ENCODE results near the gene NR5A1. TPM values are rescaled to one million over a fixed set of nuclear protein-coding genes. Genes with fewer than 3 reads are reported as not detected.

NR5A1 gene
- total and polyA plus RNA-seq, 2 of the 13 experiments (the other 11 are each of a cell fraction or from before 2014, with no cell fraction given) = 28.9 to 44.7 TPM

DNA sequence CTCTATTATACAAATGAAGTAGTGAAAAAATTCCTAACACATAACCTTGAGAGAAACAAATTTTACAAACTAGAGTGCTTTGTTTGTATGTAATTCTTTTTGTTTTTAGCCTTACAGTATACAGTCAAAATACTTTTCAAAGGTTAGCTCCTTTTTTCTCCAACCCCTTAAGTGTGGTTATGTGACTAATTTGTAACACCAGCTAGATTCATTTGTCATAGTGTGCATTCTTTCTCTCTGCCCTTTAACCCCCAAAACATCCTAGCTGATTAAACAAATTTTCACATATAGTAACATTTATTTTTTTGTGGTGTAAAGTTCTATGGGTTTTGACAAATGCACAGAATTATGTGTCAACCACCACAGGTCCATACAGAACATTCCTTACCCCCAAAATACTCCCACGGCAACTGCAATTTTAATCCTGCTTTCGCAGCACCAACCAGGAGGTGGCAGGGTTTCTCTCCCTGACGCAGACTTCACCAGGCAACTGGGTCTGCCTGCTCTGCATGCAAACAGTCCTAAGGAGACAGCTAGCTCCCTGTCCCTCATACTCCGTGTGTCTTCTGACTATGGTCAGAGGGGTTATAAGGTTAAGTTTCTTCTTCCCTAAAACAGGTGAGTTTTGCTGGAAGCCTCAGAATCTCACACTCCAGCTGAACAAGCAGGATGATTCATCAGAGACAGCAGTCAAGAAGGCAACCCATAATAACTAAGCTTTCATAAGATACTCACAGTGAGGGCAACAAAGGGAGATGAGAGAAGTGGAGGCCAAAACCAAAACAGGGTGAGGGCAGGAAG lies 44.5 kb upstream of the NR5A1 start (continued):
- TF ChIP-seq TIGD3 (CRISPR knock-in tag; IDR thresholded peaks at IDR 0.05; ENCODE audit: borderline replicate concordance) = no peak
- no peak for TF ChIP-seq ZNF598 (CRISPR knock-in tag; IDR thresholded peaks at IDR 0.05; ENCODE audit: borderline replicate concordance)
- TF ChIP-seq MTA1 (CRISPR knock-in tag; IDR thresholded peaks at IDR 0.05; ENCODE audit: borderline replicate concordance) = no peak
- TF ChIP-seq SSRP1 (CRISPR knock-in tag; IDR thresholded peaks at IDR 0.05) = no peak
- no peak for TF ChIP-seq ZNF552 (CRISPR knock-in tag; IDR thresholded peaks at IDR 0.05; ENCODE audit: borderline replicate concordance)
- TF ChIP-seq TOE1 (CRISPR knock-in tag; IDR thresholded peaks at IDR 0.05) = no peak
- no peak for TF ChIP-seq ATF1 (CRISPR knock-in tag; IDR thresholded peaks at IDR 0.05)
- no peak for TF ChIP-seq DPF2 (CRISPR knock-in tag; IDR thresholded peaks at IDR 0.05; ENCODE audit: borderline replicate concordance, low read depth)
- TF ChIP-seq ZBTB21 (CRISPR knock-in tag; IDR thresholded peaks at IDR 0.05) = no peak
- TF ChIP-seq CBFB (CRISPR knock-in tag; IDR thresholded peaks at IDR 0.05) = no peak
- TF ChIP-seq ASH2L (IDR thresholded peaks at IDR 0.05; ENCODE audit: insufficient read length, low read depth, low read length) = no peak
- no peak for TF ChIP-seq ZNF746 (CRISPR knock-in tag; IDR thresholded peaks at IDR 0.05)
- no peak for TF ChIP-seq MTA3 (CRISPR knock-in tag; IDR thresholded peaks at IDR 0.05)
- TF ChIP-seq ZNF407 (CRISPR knock-in tag; IDR thresholded peaks at IDR 0.05; ENCODE audit: not compliant biosample characterization) = no peak
- peak; percentile 92 for TF ChIP-seq SMC3 (IDR thresholded peaks at IDR 0.05; ENCODE audit: low read length)
- no peak for TF ChIP-seq KMT2A (CRISPR knock-in tag; IDR thresholded peaks at IDR 0.05)
- TF ChIP-seq ZBTB20 (CRISPR knock-in tag; IDR thresholded peaks at IDR 0.05; ENCODE audit: borderline replicate concordance, low read depth) = no peak
- no peak for TF ChIP-seq IKZF4 (CRISPR knock-in tag; IDR thresholded peaks at IDR 0.05; ENCODE audit: borderline replicate concordance, low read depth, not compliant biosample characterization)
- TF ChIP-seq TCF12 (IDR thresholded peaks at IDR 0.05) = no peak
- TF ChIP-seq TCF12 (CRISPR knock-in tag; IDR thresholded peaks at IDR 0.05) = no peak
- no peak for TF ChIP-seq MZF1 (CRISPR knock-in tag; IDR thresholded peaks at IDR 0.05; ENCODE audit: borderline replicate concordance)
- TF ChIP-seq KDM5B (CRISPR knock-in tag; IDR thresholded peaks at IDR 0.05; ENCODE audit: borderline replicate concordance) = no peak
